ENCODE results near the gene LENG9.

DNA sequence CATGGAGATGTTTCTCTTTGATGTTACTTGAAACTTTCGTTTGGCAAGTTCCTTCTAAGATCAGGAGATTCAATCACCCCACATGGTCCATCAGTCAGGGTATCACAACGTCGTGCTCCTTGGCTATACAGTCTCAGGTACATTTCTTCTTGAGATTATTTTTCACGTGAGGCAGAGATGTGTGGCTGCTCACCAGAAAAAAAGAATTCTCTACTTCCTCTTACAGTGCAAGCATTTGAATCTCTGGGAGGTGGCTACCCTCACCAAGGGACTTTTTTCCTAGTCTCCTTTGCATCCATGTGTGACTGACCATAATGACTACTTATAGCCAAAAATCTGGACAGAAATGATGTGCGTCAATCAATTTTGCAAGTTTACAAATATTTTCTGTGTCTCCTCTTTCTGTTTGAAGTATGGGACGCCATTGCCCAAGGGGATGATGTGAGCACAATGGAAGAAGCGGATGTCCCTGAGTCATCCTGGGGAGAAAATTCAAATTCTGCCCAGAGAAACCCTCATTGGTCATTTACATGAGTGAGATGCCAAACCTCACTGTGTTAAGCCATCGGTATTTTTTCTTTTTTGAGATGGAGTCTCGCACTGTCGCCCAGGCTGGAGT is 30.5 kb upstream of the LENG9 start:
- TF ChIP-seq TCF12 (IDR thresholded peaks at IDR 0.05) (no peak), TCF12 (CRISPR knock-in tag; IDR thresholded peaks at IDR 0.05) (no peak), ZNF232 (CRISPR knock-in tag; IDR thresholded peaks at IDR 0.05; ENCODE audit: borderline replicate concordance) (no peak), RAD21 (CRISPR knock-in tag; IDR thresholded peaks at IDR 0.05) (no peak), CEBPZ (IDR thresholded peaks at IDR 0.05; ENCODE audit: low read length) (no peak), YY1 (IDR thresholded peaks at IDR 0.05; ENCODE audit: insufficient read depth, insufficient replicate concordance, low read depth, low read length) (no peak), NBN (conservative IDR thresholded peaks at IDR 0.05) (no peak), FOXP1 (IDR thresholded peaks at IDR 0.05) (no peak), FOXP1 (CRISPR knock-in tag; IDR thresholded peaks at IDR 0.05) (no peak), POLR2AphosphoS5 (IDR thresholded peaks at IDR 0.05; ENCODE audit: low read depth, low read length) (no peak), SIN3A (IDR thresholded peaks at IDR 0.05; ENCODE audit: borderline replicate concordance, low read depth, low read length) (no peak), MXD4 (CRISPR knock-in tag; IDR thresholded peaks at IDR 0.05) (no peak), REST (IDR thresholded peaks at IDR 0.05; ENCODE audit: borderline replicate concordance in 1 of 2, low read depth in 1 of 2, low read length in 2 of 2) (no peak)

All from HepG2 (cell line).